ENCODE results near the gene SETBP1.

SETBP1 gene

DNA sequence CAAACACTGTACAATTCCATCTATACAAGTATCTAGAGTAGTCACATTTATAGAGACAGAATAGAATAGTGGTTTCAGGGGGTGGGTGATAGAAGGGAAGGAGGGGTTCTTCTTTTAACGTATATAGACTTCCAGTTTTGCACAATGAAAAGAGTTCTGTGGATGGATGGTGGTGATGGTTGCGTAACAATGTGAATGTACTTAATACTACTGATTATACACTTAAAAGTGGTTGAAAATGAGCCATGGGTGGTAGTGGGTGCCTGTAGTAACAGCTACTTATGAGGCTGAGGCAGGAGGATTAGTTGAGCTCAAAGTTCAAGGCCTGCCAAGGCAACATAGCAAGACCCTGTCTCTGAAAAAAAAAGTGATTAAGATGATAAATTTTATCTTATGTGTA is 85.8 kb downstream of the SETBP1 start:
- DNase-seq, result peak in 1 of 2 donors; percentile 25

DNA sequence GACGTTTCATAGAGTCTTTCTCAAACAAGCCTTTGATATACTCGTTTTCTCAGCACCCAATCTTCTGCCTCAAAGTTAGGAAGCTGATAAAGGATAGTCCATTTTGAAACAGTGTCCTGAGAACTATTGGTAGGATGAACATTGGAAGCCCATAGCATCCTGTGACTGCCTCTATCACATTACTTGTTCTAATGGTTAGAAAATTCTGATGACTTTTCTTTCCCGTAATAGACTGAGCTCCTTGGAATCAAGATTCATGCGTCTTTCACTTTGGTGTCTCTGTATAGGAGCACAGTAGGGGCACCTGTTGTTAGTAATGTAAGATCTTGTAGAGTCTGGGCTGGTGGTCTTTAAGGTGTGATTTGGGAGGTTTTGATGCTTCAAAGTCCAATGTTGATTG is 87.1 kb downstream of the SETBP1 start:
- no peak for DNase-seq

DNA sequence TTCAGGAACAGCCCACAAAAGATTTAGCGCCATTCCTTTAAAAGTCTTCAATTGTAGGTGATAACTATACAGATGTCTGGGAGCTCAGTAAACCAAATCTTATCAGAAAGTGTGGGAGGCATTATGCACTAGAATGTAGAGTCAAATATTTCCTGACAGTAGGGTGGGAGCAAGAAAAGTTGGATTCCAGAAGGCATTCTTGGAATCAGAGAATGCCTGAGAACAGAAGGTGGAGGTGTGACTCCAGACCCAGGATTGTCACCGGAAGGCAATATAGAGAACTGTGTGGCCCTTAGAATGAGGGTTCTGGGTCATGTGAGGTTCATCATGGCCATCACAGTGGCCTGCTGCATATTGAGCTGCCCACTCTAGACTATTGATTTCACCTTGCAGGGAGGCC is 90.0 kb downstream of the SETBP1 start:
- DNase-seq, result no peak

DNA sequence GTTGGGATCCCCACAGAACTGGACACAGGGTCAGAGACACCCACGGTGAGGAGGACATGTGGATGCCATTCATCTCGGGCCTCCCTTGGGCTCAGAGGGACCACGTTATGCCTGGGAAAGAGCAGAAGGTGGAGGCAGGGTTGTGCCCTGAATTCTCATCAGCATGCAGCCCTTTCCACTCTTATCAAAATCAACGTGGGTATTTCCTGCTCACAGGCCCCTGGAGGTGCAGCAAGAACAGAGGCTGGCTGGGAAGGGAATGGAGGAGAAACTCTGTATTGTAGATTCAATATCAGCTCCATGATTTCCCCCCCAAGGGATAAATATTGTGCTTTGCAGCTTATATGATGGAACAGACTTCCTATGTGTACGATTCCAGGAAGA is 90.9 kb downstream of the SETBP1 start:
- no peak for DNase-seq

DNA sequence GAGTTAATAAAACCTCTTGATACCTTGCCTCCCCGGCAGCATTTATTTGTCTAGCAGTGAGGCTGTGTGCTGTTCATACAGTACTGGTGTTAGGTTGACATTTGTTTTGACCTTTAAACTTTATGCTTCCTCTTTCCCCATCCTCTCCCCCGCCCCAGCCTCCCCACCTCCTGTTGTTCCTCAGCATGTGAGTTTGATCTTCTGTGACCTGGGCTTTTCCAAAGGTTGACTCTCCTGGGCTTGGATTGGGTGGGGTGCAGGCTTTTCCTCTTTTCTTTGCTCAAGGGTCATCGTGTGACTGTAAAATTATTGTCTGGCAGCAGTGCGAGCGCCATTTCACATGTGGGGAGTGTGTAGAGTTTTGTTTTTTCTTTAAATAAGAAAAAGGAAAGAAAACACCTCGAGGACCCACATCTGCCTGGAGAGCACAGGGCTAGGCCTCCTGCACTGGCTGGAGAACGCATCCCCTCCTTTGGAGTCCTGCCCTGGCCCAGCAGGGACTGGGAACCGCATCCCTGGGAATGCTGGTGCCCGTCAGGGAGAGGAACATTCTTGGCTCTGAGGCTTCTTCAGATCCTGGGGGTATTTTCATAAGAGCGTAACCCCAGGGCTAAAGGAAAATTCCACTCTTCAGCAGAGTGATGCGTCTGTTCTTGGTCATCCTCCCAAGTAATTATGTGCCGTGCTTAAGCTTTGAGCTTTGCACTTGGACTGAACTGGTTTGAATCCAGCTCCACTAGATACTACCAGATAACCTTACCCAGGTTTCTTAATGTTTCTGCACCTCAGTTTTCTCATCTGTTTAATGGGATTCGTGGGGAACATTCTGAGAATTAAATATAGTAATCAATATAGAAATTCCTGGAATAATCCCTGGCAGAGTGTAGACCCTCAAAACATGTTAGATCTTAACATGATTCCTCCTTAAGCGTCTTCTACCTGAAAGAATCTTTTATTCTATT is 91.5 kb downstream of the SETBP1 start:
- DNase-seq, result no peak

DNA sequence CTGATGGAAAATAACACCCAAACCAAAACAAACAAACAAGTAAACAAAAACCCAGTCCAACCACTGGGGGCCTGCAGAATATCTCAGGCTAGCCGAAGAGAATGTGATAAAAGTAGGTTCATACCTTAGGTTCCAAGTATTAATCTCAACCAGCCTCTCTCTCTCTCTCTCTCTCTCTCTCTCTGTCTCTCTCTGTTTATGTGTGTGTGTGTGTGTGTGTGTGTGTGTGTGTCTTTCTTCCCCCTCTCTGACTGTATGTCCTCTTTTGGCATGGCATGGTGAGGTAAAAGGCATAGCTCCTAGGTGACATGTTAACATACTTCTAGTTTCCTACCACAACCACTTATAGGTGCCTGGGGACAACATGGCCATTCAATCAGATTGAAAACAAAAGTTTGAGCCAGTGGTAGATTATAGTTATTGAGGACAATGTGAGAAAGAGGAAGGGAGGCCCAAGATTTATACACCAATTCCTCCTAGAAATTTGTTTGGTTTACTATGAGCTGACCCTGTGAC is 93.0 kb downstream of the SETBP1 start:
- no peak for DNase-seq

DNA sequence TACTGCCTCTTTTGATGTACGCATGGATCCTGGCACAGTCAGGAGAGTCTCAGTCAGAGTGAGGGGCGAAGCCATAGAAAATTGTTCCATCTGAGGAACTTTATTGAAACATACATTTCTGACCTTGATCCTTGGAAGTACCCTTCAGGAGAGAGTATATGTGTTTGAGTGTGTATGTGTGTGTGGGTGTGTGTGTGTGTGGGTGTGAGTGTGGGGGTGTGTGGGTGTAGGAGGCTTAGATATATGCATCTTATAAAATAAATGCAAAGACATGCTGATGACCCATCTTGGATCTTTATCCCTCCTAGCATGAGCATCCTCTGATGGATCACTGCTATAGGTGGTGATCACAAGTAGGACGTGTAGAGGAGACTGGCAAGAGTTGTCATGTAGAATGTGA is 93.5 kb downstream of the SETBP1 start:
- DNase-seq, result no peak

DNA sequence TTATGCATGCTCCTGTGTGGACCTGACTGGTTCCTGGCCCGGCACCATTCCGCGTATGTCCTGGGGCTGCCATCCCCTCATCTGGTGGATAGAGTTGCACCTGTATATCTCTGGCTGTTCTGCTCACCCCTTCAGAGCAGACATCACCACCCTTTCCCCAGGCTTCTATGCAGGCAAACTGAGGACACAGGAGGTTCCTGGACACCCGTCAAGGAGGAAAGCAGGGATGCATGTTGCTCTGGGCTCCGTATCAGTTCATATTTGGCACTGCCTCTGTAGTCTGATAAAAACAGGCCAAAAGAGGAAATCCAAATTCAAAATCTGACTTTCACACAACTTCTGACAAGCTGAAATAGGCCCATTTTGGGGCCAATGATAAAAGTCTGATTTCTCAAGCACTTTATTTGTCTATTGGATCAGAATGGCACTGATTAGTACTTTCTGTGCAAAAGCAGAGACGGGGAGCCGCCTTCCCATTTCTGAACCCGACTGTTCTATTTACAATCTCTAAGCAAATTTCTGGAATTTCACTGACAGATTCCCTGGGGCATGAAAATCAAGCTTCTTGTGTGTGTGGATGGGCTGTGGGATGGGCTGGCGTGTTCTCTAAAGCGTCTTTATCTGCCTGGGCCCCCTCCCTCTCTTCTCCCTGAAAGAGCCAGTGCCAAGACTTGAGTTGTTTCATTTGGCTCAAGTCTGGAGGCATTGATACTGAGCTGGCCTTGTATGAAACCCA is 96.9 kb downstream of the SETBP1 start:
- DNase-seq, result no peak

DNA sequence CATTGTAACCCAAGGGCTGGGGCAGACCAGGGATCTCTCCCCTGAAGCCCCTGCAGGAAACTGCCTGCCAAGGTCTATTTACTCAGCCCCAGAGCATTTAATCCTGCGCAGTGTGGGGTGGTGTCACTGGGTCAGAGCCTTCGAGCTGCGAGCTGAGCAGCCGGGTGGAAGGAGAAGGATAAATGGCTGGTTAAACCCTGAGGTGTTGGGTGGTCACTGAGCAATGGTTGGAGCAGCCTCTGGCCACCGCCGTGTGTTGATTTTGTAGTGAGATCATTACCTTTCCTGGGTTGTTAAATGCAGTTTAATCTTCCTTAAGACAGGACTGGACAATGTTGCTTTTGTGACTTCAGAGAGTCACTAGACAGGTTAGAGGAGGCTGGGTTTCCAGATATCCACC is 98.1 kb downstream of the SETBP1 start:
- no peak for DNase-seq

DNA sequence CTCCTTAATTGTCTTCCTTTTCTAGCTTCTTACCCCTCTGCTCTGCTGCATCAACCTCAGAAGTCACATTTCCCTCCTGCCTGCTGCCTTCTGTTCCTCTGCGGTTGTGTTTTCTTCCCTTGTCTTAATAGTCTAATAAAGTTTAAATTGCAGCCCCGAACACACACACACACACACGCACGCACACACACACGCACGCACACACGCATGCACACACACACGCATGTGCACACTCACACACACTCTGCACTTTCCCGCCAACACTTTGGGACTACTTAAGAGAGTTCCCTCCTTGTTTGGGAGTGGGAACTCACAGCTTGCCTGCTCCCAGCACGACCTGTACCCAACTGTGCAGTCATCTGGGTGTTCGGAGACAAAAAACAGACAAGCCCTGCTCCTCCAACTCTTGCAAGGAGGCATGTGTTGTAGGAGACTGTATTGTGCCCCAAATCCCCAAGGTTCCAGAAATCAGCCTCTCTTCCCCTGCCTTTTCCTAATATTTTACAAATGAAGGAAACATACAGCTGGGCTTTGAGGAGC is 99.1 kb downstream of the SETBP1 start:
- DNase-seq, result no peak

DNA sequence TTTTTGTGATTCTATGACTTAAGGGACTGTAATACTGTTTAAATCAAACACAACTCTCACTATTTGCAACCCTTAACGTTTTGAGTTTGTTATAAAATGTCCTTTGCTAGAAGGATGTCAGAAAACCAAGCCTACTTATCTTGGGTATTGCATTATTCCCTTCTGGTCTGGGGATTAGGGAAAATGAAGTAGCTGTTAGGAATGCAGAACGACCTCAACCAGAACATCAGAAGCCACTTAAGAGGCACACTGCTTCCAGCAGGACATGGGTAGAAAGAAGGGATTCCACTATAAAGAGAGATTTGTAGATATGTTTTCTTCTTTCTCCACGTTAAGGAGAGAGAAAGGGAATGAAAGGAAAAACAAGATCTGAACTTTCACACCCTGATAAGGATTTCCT is 101.2 kb downstream of the SETBP1 start:
- DNase-seq, result no peak

DNA sequence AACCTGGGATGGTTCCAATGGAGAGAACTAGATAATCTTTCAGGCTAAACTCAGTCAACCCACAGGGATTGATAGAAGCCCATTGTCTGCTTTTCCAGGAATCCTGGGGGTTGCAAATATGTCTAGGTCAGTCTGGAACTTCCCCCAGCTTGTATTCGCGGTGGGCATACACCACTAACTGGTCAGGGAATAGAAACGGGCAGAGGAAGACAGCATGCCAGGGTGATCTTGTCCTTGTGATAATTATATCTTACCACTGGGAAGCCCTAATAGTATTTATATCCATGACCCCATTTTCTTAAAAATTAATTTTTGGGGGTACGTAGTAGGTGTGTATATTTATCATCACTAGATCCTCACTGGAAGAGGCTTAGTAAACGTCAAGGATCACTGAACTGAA is 101.9 kb downstream of the SETBP1 start:
- DNase-seq, result no peak

DNA sequence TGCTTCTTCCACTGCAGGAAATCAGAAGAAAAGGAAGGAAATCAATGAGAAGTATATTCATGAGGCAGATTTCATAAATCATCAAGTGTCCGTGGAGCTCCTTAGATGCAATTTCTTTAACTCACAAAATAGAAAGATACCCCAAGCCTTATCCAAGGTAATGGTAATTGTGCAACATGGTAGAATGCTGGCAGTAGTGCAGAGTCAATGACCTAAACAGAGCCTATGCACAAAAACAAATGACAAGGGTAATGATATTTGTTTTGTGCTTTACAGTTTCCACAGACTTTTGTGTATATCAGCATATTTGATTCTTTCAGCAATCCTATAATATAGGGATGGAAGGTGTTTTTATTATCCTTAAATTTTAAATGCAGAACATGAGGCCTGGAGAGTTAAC is 102.7 kb downstream of the SETBP1 start:
- DNase-seq, result no peak

DNA sequence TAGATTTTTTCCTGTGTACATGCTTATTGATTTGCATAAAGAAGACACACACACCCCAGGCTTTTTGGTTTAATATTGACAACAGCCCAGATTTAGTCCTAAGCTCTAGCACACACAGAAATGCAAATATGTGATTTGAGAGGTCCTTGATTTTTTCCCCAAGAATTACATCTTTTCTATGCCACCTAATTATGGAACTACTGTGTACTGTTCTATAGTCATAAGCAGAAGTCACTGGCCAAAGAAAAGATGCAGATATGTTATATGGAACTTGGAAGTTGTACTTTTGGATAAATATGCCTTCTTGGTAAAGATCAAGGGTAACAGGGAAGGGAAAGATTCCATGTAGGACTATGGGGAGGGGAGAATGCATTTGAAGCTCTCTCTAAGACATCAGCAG is 105.6 kb downstream of the SETBP1 start:
- no peak for DNase-seq

DNA sequence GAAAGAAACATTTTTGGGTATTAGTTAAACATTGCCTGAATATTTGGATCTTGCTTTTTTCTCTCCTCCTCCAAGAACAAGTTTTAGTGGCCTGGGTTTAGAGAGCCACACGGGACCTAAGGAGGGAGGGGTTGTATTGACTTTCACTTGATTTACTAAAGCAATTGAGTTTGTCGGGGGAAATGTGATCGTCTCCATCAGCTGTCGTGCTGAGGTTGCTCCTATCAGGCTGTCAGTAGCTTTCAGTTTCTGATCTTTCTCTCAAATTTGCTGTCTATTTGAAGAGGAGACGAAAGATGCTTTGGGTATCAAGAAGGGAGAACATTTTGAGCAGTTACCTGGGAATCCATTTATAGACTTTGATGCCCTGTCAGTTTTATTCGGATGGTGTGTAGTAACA is 106.0 kb downstream of the SETBP1 start:
- DNase-seq, result no peak

DNA sequence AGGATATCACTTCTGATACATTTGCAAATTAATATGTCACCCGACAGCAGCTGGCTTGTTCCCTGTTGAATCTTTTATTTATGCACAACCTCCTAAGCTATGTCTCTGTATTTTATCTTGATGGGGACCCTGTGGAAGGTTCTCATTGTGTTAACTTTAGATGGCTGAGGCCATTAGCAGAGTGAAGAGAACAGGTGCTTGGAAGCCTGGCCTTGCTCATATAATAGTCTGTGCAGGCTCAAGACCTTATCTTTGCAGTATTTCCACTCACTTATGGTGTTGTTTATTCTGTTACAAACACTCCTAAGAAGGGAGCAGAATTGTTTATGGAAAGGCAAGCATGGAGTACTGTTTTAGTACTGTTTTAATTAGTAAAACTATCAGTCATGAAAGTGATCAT is 107.6 kb downstream of the SETBP1 start:
- DNase-seq, result no peak

DNA sequence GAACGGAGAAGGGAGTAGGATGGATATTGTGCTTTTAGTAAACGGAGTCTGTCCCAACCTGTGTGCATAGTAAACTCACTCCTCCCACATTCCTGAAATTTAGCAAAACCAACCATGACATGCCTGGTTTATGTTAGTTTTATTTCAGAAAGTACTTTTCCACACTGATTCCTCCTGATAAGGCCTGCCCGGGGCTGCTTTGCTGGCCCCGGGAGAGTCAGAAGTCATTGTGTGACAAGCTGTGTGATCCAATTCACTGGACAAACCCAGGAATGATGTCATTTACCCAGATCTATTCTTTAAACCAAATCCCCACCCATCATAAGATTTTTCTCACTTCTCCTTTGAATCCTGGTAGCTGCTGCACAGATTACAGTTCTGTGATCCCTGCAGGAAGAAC is 109.0 kb downstream of the SETBP1 start:
- DNase-seq, result peak; percentile 28 to 52

DNA sequence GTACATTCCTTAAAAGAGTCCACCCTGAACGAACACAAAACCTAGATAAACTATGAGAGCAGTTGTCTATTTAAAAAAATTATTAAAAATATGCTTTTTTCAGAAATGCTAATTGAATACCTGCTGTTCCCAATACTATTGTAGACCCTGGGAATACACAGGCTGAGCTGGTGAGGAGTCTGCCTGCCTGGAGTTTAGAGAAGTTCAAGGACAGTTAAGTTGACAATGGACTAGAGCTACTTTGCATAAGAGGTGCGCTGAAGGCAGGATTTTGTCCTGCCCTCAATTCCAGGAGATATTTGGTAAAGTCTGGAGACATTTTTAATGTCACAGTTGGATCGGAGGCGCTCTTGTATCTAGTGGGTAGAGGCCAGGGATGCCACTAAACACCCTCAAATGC is 110.2 kb downstream of the SETBP1 start:
- no peak for DNase-seq

DNA sequence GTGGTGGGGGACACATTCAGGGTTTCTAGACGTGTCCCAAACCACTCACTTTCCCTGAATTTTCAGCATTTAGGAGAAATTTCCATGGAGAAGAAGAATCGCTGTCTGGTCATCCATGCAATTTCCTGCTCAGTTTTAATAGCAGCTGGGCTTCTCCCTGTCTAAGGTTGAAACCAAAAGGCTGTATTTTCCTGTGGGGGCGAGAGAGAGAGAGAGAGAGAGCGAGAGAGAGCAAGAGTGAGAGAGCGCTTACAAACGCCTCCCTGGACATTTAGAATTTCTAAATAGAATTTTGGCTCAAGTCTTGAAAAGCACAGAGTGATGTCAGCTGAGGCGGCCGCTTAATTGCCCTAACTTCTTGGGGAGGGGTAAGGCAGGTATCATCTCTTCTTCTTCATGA is 110.8 kb downstream of the SETBP1 start:
- no peak for DNase-seq

DNA sequence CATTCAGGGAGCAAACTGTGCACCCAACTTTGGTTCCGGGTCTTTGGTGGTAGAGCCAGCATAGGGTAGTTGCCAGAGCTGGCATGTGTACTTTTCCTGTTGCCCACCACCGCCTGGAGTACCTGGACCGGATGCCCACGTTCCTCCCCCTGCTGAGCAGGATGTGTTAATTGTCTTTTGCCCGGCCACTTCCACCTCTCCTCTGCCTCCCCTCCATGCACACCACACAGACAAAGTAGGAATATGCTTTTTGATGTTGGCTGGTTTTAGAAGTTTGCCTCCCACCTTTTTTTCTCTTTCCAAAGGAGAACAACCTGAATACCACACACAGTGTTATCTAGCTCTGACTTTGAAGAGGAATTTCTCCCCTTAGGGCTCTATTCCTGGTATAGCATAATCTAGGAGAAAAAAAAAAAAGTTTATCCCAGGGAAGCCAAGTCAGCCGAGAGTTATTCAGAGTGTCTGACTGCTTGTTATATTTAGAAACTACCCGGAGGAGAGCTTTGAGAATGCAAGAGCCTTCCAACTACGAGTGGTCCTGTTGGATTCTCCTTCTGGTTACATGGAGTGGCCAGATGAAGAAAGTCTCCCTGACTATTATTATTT is 111.9 kb downstream of the SETBP1 start:
- no peak for DNase-seq

DNA sequence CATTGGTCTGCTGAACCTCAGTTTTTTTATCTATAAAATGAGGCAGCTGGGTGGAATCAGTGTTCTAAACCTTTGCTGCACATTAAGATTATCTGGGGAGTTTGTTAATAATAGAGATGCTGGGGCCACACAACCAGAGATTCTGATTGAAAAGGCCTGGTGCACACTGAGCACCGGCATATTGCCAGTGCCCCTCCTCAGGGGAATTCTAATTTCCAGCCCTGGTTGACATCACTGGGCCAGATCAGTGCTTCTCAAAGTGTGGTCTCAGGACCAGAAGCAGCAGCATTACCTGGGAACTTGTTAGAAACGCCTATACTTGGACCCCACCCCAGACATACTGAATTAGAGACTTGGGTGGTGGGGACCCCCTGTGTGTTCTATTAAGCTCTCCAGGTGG is 112.5 kb downstream of the SETBP1 start:
- no peak for DNase-seq

DNA sequence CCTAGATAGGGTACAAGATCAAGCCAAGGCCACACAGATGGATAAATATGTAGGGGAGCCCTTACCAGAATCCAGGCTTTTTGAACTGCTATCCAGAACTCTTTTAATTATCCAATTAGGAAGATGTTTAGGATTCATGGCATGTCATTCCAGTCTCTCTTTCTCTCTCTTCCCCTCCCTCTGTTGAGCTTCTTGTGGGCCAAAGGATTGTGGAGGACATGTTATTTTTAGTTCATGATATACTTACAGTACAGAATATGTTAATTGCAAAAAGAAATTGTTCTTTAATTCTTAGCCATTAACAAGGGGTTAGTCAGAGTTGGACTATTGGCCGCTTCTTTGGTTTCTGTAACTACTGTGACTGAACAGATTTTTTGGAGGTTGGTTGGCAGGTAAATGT is 113.0 kb downstream of the SETBP1 start:
- no peak for DNase-seq

DNA sequence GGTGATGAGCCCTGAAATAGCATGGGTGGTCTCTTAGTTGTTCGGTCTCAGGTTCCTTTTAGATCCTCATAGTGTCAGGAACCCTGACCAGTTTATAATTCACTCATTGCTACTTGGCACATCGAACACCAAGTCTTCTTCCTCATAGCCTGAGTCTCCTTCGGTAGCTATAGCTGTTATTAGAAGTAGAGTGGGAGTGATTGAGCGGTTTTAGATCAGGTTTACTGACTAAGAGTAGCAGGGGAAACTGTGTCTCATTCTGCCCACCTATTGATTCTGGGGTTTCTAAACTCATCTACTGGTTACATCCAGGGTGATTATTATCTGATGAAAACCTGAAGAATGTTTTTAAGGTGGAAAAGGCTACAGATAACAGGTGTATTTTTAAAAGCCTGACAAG is 114.6 kb downstream of the SETBP1 start:
- DNase-seq, result no peak

All from inflammatory macrophage treated with lipopolysaccharide for 1 hour (primary cell).